Measurements from ENCODE around the gene PHKB. TPM values are rescaled to one million over a fixed set of nuclear protein-coding genes. Genes with fewer than 3 reads are reported as not detected.
A peak's percentile ranks its signal among the peaks of the same experiment; 100 is the strongest.

PHKB gene
- total RNA-seq, 4 donors from 2014 or later: 74.1 to 126 (median 101) TPM

GRCh38 chr16:47448830-47449575 is 12.1 kb upstream of the PHKB start:
- in situ Hi-C loops (cut with MboI; ENCODE audit: low pct_ligation_motif_present in 1 of 4, low pct_unique_long_range_greater_than_20kb in 1 of 4, low sequenced_read_pairs in 3 of 4) (no loop called here), intact Hi-C loops (cut with DNase I; ENCODE audit: low total_unique reads) (no loop called here)
- H3K36me3 ChIP-seq: peaks cover 0 to 45% (median 12%) of the 10 kb centered on the region in 4 donors
- H3K9me3 ChIP-seq: no peaks in the 10 kb centered on the region
- no peak overlapping the region for H3K27ac ChIP-seq
- 63 to 76% methylated on average over 3 of the region's 3 CpGs for WGBS, 2 donors (ENCODE audit: low coverage in 1 of 2)
- no peaks in the 10 kb centered on the region for H3K4me1 ChIP-seq
- no peak overlapping the region for H3K4me3 ChIP-seq
- H3K27me3 ChIP-seq: no peaks in the 10 kb centered on the region
- TF ChIP-seq EP300 (IDR thresholded peaks at IDR 0.05; ENCODE audit: low read depth) (no peak), POLR2A (IDR thresholded peaks at IDR 0.05) (no peak), CTCF (IDR thresholded peaks at IDR 0.05) (no peak), POLR2AphosphoS5 (IDR thresholded peaks at IDR 0.05) (no peak)
- no peak for DNase-seq

GRCh38 chr16:47449788-47450187 is 11.3 kb upstream of the PHKB start:
- H3K27ac ChIP-seq: no peak overlapping the region
- H3K4me3 ChIP-seq: no peak overlapping the region
- 74 to 93% methylated on average over 2 to 3 of the region's 3 CpGs for WGBS, 2 donors (ENCODE audit: low coverage in 1 of 2)
- DNase-seq: no peak
- peaks cover 0 to 46% (median 15%) of the 10 kb centered on the region in 4 donors for H3K36me3 ChIP-seq
- in situ Hi-C loops (cut with MboI; ENCODE audit: low pct_ligation_motif_present in 1 of 4, low pct_unique_long_range_greater_than_20kb in 1 of 4, low sequenced_read_pairs in 3 of 4) (no loop called here), intact Hi-C loops (cut with DNase I; ENCODE audit: low total_unique reads) (no loop called here)
- no peaks in the 10 kb centered on the region for H3K9me3 ChIP-seq
- TF ChIP-seq EP300 (IDR thresholded peaks at IDR 0.05; ENCODE audit: low read depth): no peak
- TF ChIP-seq CTCF (IDR thresholded peaks at IDR 0.05): no peak
- no peak for TF ChIP-seq POLR2AphosphoS5 (IDR thresholded peaks at IDR 0.05)
- no peak for TF ChIP-seq POLR2A (IDR thresholded peaks at IDR 0.05)
- no peaks in the 10 kb centered on the region for H3K27me3 ChIP-seq
- H3K4me1 ChIP-seq: no peaks in the 10 kb centered on the region

DNA sequence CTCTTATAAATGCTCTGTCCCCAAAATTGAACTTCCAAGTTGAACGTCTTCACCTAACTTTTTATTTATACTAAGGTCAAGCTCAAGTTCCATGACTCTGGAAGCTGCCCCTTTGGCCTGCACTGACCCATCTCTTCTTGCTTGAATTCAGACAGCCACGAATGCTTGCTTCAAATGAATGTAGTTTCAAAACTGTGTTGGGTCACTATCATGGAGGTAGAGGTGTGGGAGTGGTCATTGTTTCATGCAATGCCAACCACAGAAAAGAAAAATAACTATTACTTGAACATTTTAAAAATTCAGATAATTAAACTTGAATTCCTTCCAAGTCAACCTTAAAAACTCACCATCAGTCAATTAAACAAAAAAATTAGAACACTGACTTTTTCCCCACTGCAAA is 2.8 kb upstream of the PHKB start:
- in situ Hi-C loops (cut with MboI; ENCODE audit: low pct_ligation_motif_present in 1 of 4, low pct_unique_long_range_greater_than_20kb in 1 of 4, low sequenced_read_pairs in 3 of 4): no loop called here

DNA sequence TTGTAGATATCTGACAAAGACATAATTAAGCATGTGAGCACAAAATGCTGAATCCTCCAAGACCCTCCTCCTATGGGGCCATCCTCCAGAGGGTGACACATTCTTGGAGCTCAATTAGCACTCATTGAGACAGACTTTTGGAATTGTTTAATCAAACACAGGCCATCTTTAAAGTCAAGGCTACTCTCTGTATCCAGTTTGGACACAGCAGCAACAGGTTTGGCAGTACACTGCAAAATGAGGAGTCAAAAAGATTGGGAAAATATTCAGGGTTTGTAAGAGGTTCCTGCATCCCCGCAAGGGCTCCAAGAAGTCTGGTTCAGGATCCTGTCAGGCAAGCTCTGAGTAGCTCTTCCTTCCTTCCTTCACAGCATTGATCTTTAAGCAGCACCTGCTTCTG is 1.5 kb upstream of the PHKB start:
- WGBS, 2 donors (ENCODE audit: low coverage in 1 of 2): 81 to 100% methylated on average over 1 of the region's 1 CpG
- peak overlapping the region in 2 of 4 donors; percentile 96 to 98 for H3K27ac ChIP-seq
- H3K4me3 ChIP-seq: peak overlapping the region in 1 of 4 donors; percentile 87
- H3K36me3 ChIP-seq: peaks cover 0 to 12% (median 2%) of the 10 kb centered on the region in 4 donors
- intact Hi-C loops (cut with DNase I; ENCODE audit: low total_unique reads) (no loop called here), in situ Hi-C loops (cut with MboI; ENCODE audit: low pct_ligation_motif_present in 1 of 4, low pct_unique_long_range_greater_than_20kb in 1 of 4, low sequenced_read_pairs in 3 of 4) (no loop called here)
- H3K9me3 ChIP-seq: no peaks in the 10 kb centered on the region
- no peaks in the 10 kb centered on the region for H3K27me3 ChIP-seq
- TF ChIP-seq POLR2AphosphoS5 (IDR thresholded peaks at IDR 0.05): no peak
- TF ChIP-seq POLR2A (IDR thresholded peaks at IDR 0.05): no peak
- no peak for TF ChIP-seq EP300 (IDR thresholded peaks at IDR 0.05; ENCODE audit: low read depth)
- no peak for DNase-seq
- H3K4me1 ChIP-seq: peaks cover 7 to 43% (median 24%) of the 10 kb centered on the region in 4 donors

More for the DNA sequence above, 2.8 kb upstream of the PHKB start:
- Histone ChIP-seq H3K27ac (no peak overlapping the region), H3K36me3 (peaks cover 0 to 24% (median 7%) of the 10 kb centered on the region in 4 donors), H3K4me3 (no peak overlapping the region), H3K27me3 (no peaks in the 10 kb centered on the region), H3K9me3 (no peaks in the 10 kb centered on the region), H3K4me1 (peaks cover 7 to 31% (median 21%) of the 10 kb centered on the region in 4 donors)
- TF ChIP-seq POLR2AphosphoS5 (IDR thresholded peaks at IDR 0.05): no peak
- TF ChIP-seq EP300 (IDR thresholded peaks at IDR 0.05; ENCODE audit: low read depth): no peak
- TF ChIP-seq CTCF (IDR thresholded peaks at IDR 0.05): no peak
- TF ChIP-seq POLR2A (IDR thresholded peaks at IDR 0.05): no peak
- intact Hi-C loops (cut with DNase I; ENCODE audit: low total_unique reads): no loop called here
- 94 to 97% methylated on average over 2 of the region's 2 CpGs for WGBS, 2 donors (ENCODE audit: low coverage in 1 of 2)
- no peak for DNase-seq
